Fibroblast of lung (primary cell): ENCODE results near the gene PRRT1. TPM values are rescaled to one million over a fixed set of nuclear protein-coding genes. Genes with fewer than 3 reads are reported as not detected.
"Not testable (repeated sequence)": the region's sequence is repeated elsewhere in the genome, so short reads cannot be mapped to it uniquely, and the experiment has no call there.

Experiments
- DNase-seq, 2 donors: peaks; one replicate each; pipeline versions ENCODE4 v3.0.0 to v3.0.0-alpha.2; 2010; ENCODE audit warnings: low read depth in 2 of 2
- H2AFZ ChIP-seq: 2 replicates; pipeline ENCODE4 v1.5.1; 2012; ENCODE audit warnings: low read length, control low read depth, inconsistent platforms
- H3K27ac ChIP-seq: 2 replicates; pipeline ENCODE4 v1.5.1; 2011; ENCODE audit warnings: low read length, control low read depth; ENCODE audit not compliant: insufficient read depth
- H3K27me3 ChIP-seq: 2 replicates; pipeline ENCODE4 v1.5.1; 2011; ENCODE audit warnings: mild to moderate bottlenecking, low read length; ENCODE audit not compliant: control insufficient read depth, insufficient read depth
- H3K36me3 ChIP-seq: 2 replicates; pipeline ENCODE4 v1.5.1; 2011; ENCODE audit warnings: low read length; ENCODE audit not compliant: control insufficient read depth, insufficient read depth
- H3K4me1 ChIP-seq: 2 replicates; pipeline ENCODE4 v1.5.1; 2011; ENCODE audit warnings: low read length; ENCODE audit not compliant: control insufficient read depth, insufficient read depth; ENCODE audit errors: extremely low read depth
- H3K4me2 ChIP-seq: 2 replicates; pipeline ENCODE4 v1.5.1; 2011; ENCODE audit warnings: low read length, control low read depth; ENCODE audit not compliant: insufficient read depth; ENCODE audit errors: extremely low read depth
- H3K4me3 ChIP-seq, 4 experiments: fragments of 200-600 bp in 1 of 4; sonication (generic) in 1 of 4; replicated peaks in 1 of 4; 2 replicates each; pipeline ENCODE4 v1.5.1; 2011 to 2016; ENCODE audit warnings: low read length in 4 of 4, low read depth in 3 of 4, mild to moderate bottlenecking in 3 of 4, control low read depth in 2 of 4, inconsistent platforms in 1 of 4, mixed read lengths in 1 of 4; ENCODE audit not compliant: insufficient read depth in 1 of 4; ENCODE audit errors: control extremely low read depth in 1 of 4
- H3K79me2 ChIP-seq: 2 replicates; pipeline ENCODE4 v1.5.1; 2012; ENCODE audit warnings: mild to moderate bottlenecking, low read length, inconsistent platforms; ENCODE audit not compliant: control insufficient read depth, insufficient read depth
- H3K9ac ChIP-seq: 2 replicates; pipeline ENCODE4 v1.5.1; 2011; ENCODE audit warnings: mild to moderate bottlenecking, low read length, control low read depth; ENCODE audit not compliant: insufficient read depth
- H3K9me3 ChIP-seq: 2 replicates; pipeline ENCODE4 v1.5.1; 2012; ENCODE audit warnings: low read depth, low read length; ENCODE audit not compliant: control insufficient read depth, insufficient read depth
- H4K20me1 ChIP-seq: 2 replicates; pipeline ENCODE4 v1.5.1; 2011; ENCODE audit warnings: low read length; ENCODE audit not compliant: control insufficient read depth, insufficient read depth; ENCODE audit errors: extremely low read depth
- CTCF ChIP-seq, 2 donors: IDR thresholded peaks in 1 of 2; conservative IDR thresholded peaks in 1 of 2; 1 replicate in 1 of 2; 2 replicates in 1 of 2; pipeline ENCODE4 v1.5.1; 2011 to 2012; ENCODE audit warnings: low read length in 2 of 2, control low read depth in 1 of 2, inconsistent platforms in 1 of 2, low read depth in 1 of 2, mild to moderate bottlenecking in 1 of 2
- EZH2 ChIP-seq: IDR thresholded peaks from 2 replicates; pipeline ENCODE4 v1.5.1; 2012; ENCODE audit warnings: low read length, control low read depth, mild to moderate bottlenecking; ENCODE audit errors: missing control alignments
- polyA plus RNA-seq, 2 donors: library from polyadenylated mRNA; depleted of rRNA in 1 of 2; stranded (reverse) in 1 of 2; unstranded in 1 of 2; fragments of >200 nt; gene quantifications; 2 replicates each; pipeline ENCODE4 v1.2.1, GENCODE V29; 2011 to 2012; ENCODE audit warnings: missing spikeins in 1 of 2
- total RNA-seq: library from RNA; depleted of rRNA; stranded (reverse); fragments of >200 nt; gene quantifications from 2 replicates; pipeline ENCODE4 v1.2.1, GENCODE V29; 2014

Gene PRRT1
- total and polyA plus RNA-seq, 2 donors (not counting 1 experiment from before 2014, with no cell fraction given), result 0.33 to 0.73 TPM

- Histone ChIP-seq H3K9ac (no peak overlapping the region), H3K4me3 (no peak overlapping the region), H3K27ac (no peak overlapping the region), H3K9me3 (no peaks in the 10 kb centered on the region), H4K20me1 (no peaks in the 10 kb centered on the region), H2AFZ (no peak overlapping the region), H3K4me2 (no peak overlapping the region), H3K4me1 (no peaks in the 10 kb centered on the region), H3K79me2 (no peaks in the 10 kb centered on the region), H3K36me3 (no peaks in the 10 kb centered on the region), H3K27me3 (no peaks in the 10 kb centered on the region)
- no peak for TF ChIP-seq EZH2
- TF ChIP-seq CTCF (conservative IDR thresholded peaks at IDR 0.05 in 1 of 2, IDR thresholded peaks at IDR 0.05 in 1 of 2; ENCODE audit: low read depth in 1 of 2, low read length in 2 of 2), result no peak
- no peak for DNase-seq
These were observed 5.5 kb downstream of the PRRT1 start for GRCh38 chr6:32146287-32146686.

GRCh38 chr6:32144238-32144637 lies 7.5 kb downstream of the PRRT1 start:
- not testable (repeated sequence) for H4K20me1 ChIP-seq, H3K79me2 ChIP-seq, H2AFZ ChIP-seq, H3K9me3 ChIP-seq, DNase-seq, H3K4me1 ChIP-seq, H3K36me3 ChIP-seq, H3K4me2 ChIP-seq, H3K27me3 ChIP-seq, H3K4me3 ChIP-seq, H3K9ac ChIP-seq, H3K27ac ChIP-seq

- H3K4me3 ChIP-seq, result no peak overlapping the region
- H3K9ac ChIP-seq, result no peak overlapping the region
- no peak overlapping the region for H2AFZ ChIP-seq
- no peaks in the 10 kb centered on the region for H3K36me3 ChIP-seq
- no peaks in the 10 kb centered on the region for H3K79me2 ChIP-seq
- no peak overlapping the region for H3K4me2 ChIP-seq
- H3K27me3 ChIP-seq, result no peaks in the 10 kb centered on the region
- no peaks in the 10 kb centered on the region for H3K4me1 ChIP-seq
- H3K9me3 ChIP-seq, result no peaks in the 10 kb centered on the region
- no peak for TF ChIP-seq CTCF (conservative IDR thresholded peaks at IDR 0.05 in 1 of 2, IDR thresholded peaks at IDR 0.05 in 1 of 2; ENCODE audit: low read depth in 1 of 2, low read length in 2 of 2)
- no peak for TF ChIP-seq EZH2
- H4K20me1 ChIP-seq, result no peaks in the 10 kb centered on the region
- H3K27ac ChIP-seq, result no peak overlapping the region
- DNase-seq, result no peak
These were observed 11.2 kb downstream of the PRRT1 start for GRCh38 chr6:32140420-32141046.
